Measurements from ENCODE around the gene RUNX2. TPM values are rescaled to one million over a fixed set of nuclear protein-coding genes. Genes with fewer than 3 reads are reported as not detected.

The RUNX2 gene
- total and polyA plus RNA-seq, 4 donors: 1.8 to 6.7 (median 3.2) TPM

- Histone ChIP-seq H3K27me3 (ENCODE audit: control insufficient read depth in 3 of 3, insufficient read depth in 3 of 3, low read length in 2 of 3) (peaks cover 0 to 11% (median 3%) of the 10 kb centered on the region in 3 donors), H3K27ac (ENCODE audit: low read depth in 1 of 2, low read length in 1 of 2) (no peak overlapping the region), H3K9ac (ENCODE audit: insufficient read depth in 1 of 2, low read length in 2 of 2) (no peak overlapping the region), H3K4me1 (ENCODE audit: control insufficient read depth in 5 of 5, insufficient read depth in 5 of 5, low read length in 5 of 5) (peaks cover 0 to 20% (median 14%) of the 10 kb centered on the region in 5 donors), H3K9me3 (ENCODE audit: control insufficient read depth in 4 of 4, insufficient read depth in 3 of 4, low read length in 3 of 4) (no peaks in the 10 kb centered on the region), H3K36me3 (ENCODE audit: control insufficient read depth in 4 of 4, insufficient read depth in 4 of 4, low read length in 4 of 4) (no peaks in the 10 kb centered on the region), H3K4me3 (no peak overlapping the region)
- 54 to 61% methylated on average over 13 of the region's 13 CpGs for WGBS, 2 donors
- DNase-seq (peak in 2 of 3 donors; percentile 37 to 41), ATAC-seq (ENCODE audit: insufficient read depth, low FRiP score) (no peak)
- TF ChIP-seq, protein P1, sequence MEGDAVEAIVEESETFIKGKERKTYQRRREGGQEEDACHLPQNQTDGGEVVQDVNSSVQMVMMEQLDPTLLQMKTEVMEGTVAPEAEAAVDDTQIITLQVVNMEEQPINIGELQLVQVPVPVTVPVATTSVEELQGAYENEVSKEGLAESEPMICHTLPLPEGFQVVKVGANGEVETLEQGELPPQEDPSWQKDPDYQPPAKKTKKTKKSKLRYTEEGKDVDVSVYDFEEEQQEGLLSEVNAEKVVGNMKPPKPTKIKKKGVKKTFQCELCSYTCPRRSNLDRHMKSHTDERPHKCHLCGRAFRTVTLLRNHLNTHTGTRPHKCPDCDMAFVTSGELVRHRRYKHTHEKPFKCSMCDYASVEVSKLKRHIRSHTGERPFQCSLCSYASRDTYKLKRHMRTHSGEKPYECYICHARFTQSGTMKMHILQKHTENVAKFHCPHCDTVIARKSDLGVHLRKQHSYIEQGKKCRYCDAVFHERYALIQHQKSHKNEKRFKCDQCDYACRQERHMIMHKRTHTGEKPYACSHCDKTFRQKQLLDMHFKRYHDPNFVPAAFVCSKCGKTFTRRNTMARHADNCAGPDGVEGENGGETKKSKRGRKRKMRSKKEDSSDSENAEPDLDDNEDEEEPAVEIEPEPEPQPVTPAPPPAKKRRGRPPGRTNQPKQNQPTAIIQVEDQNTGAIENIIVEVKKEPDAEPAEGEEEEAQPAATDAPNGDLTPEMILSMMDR (IDR thresholded peaks at IDR 0.05; ENCODE audit: control extremely low read depth, extremely low read depth): no peak
Measured at GRCh38 chr6:45586216-45587171, 258.4 kb downstream of the RUNX2 start.

DNA sequence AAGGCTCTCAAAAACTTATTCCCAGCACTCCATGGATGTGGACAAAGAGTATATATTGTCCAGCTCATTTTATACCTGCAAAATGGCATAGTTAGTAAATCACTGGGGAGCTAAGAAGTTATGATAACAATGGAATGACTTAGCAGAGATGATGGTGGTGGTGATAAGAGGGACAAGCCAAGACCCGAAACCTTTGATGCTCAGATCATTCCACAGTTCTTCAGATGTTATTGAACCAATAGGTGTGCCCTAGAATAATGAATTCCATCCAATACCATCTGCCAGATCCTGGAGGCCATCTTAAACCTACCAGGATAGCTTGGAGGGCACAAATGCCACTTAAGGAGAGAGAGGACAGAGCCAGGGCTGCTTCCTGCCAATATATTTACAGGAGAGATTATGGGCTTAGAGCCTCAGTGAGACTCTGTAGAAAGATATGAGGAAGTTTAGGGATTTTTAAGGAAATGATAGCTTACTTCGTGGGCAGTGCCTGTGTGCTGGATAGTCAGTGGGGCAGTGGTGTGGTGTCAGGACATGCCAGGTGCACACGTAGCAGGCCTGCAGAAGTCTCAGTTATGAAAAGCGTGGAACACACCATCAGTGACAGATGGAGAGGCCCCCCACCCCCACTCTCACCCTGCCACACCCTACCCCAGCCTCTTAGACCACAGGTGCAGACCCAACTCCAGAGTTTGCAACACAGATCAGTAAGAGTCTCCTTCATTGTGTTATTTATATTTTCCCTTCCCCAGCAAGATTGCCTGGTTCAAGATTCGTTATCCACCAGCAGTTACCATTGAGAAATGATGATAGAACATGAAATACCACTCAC lies 259.3 kb downstream of the RUNX2 start:
- Histone ChIP-seq H3K9me3 (ENCODE audit: control insufficient read depth in 4 of 4, insufficient read depth in 3 of 4, low read length in 3 of 4) (no peaks in the 10 kb centered on the region), H3K36me3 (ENCODE audit: control insufficient read depth in 4 of 4, insufficient read depth in 4 of 4, low read length in 4 of 4) (no peaks in the 10 kb centered on the region), H3K4me3 (no peak overlapping the region), H3K9ac (ENCODE audit: insufficient read depth in 1 of 2, low read length in 2 of 2) (no peak overlapping the region), H3K4me1 (ENCODE audit: control insufficient read depth in 5 of 5, insufficient read depth in 5 of 5, low read length in 5 of 5) (peaks cover 0 to 20% (median 17%) of the 10 kb centered on the region in 5 donors), H3K27me3 (ENCODE audit: control insufficient read depth in 3 of 3, insufficient read depth in 3 of 3, low read length in 2 of 3) (peaks cover 0 to 11% (median 3%) of the 10 kb centered on the region in 3 donors), H3K27ac (ENCODE audit: low read depth in 1 of 2, low read length in 1 of 2) (no peak overlapping the region)
- DNase-seq: no peak
- 64 to 75% methylated on average over 5 of the region's 5 CpGs for WGBS, 2 donors
- ATAC-seq (ENCODE audit: insufficient read depth, low FRiP score): no peak
- TF ChIP-seq, protein P1 (IDR thresholded peaks at IDR 0.05; ENCODE audit: control extremely low read depth, extremely low read depth): no peak

GRCh38 chr6:45589367-45589766 lies 261.2 kb downstream of the RUNX2 start:
- no peak for DNase-seq
- TF ChIP-seq, protein P1 (IDR thresholded peaks at IDR 0.05; ENCODE audit: control extremely low read depth, extremely low read depth): no peak
- Histone ChIP-seq H3K9me3 (ENCODE audit: control insufficient read depth in 4 of 4, insufficient read depth in 3 of 4, low read length in 3 of 4) (no peaks in the 10 kb centered on the region), H3K27ac (ENCODE audit: low read depth in 1 of 2, low read length in 1 of 2) (no peak overlapping the region), H3K27me3 (ENCODE audit: control insufficient read depth in 3 of 3, insufficient read depth in 3 of 3, low read length in 2 of 3) (peaks cover 0 to 11% (median 3%) of the 10 kb centered on the region in 3 donors), H3K9ac (ENCODE audit: insufficient read depth in 1 of 2, low read length in 2 of 2) (no peak overlapping the region), H3K4me1 (ENCODE audit: control insufficient read depth in 5 of 5, insufficient read depth in 5 of 5, low read length in 5 of 5) (peaks cover 0 to 20% (median 17%) of the 10 kb centered on the region in 5 donors), H3K4me3 (no peak overlapping the region), H3K36me3 (ENCODE audit: control insufficient read depth in 4 of 4, insufficient read depth in 4 of 4, low read length in 4 of 4) (no peaks in the 10 kb centered on the region)
- 86 to 91% methylated on average over 3 of the region's 3 CpGs for WGBS, 2 donors
- ATAC-seq (ENCODE audit: insufficient read depth, low FRiP score): no peak

Measured in lung (tissue), 12 donors.